Right renal cortex interstitium (tissue), 3 donors: ENCODE measurements around the gene VPS26B. TPM values are rescaled to one million over a fixed set of nuclear protein-coding genes. Genes with fewer than 3 reads are reported as not detected.

Source experiments
- polyA plus RNA-seq, 3 donors: library from polyadenylated mRNA; unstranded; fragments of 120-200 nt; gene quantifications; one replicate each; pipeline ENCODE4 v1.2.1, GENCODE V29; 2013; ENCODE audit not compliant: insufficient read length in 3 of 3

The VPS26B gene
- polyA plus RNA-seq, 3 donors: 44.4 to 47.8 (median 45.3) TPM

Other genes starting within 250 kb of the VPS26B start
- gene JAM3, start 155.6 kb upstream of the VPS26B start, polyA plus RNA-seq: 10 to 100 TPM; 47.7 to 55.4 (median 49.2) TPM
- gene NCAPD3, start 704 bp upstream of the VPS26B start, polyA plus RNA-seq: 10 to 100 TPM; 27.3 to 28.5 (median 27.6) TPM
- gene THYN1, start 28.7 kb downstream of the VPS26B start, polyA plus RNA-seq: 10 to 100 TPM; 81.3 to 91.4 (median 82.2) TPM
- gene ACAD8, start 28.9 kb downstream of the VPS26B start, polyA plus RNA-seq: 10 to 100 TPM; 39.5 to 47.0 (median 41.1) TPM
- gene GLB1L3, start 51.7 kb downstream of the VPS26B start, polyA plus RNA-seq: 1 to 10 TPM; 1.0 to 1.1 (median 1.1) TPM
- gene GLB1L2, start 107.3 kb downstream of the VPS26B start, polyA plus RNA-seq: 10 to 100 TPM; 22.4 to 23.5 (median 23.3) TPM
- gene B3GAT1, start 187.6 kb downstream of the VPS26B start, polyA plus RNA-seq: 1 to 10 TPM; 2.9 to 3.3 (median 3.3) TPM